ENCODE measurements around the gene EXOC4. TPM values are rescaled to one million over a fixed set of nuclear protein-coding genes. Genes with fewer than 3 reads are reported as not detected.

Gene EXOC4
- total RNA-seq, 1 donor from 2014 or later = 103 TPM

DNA sequence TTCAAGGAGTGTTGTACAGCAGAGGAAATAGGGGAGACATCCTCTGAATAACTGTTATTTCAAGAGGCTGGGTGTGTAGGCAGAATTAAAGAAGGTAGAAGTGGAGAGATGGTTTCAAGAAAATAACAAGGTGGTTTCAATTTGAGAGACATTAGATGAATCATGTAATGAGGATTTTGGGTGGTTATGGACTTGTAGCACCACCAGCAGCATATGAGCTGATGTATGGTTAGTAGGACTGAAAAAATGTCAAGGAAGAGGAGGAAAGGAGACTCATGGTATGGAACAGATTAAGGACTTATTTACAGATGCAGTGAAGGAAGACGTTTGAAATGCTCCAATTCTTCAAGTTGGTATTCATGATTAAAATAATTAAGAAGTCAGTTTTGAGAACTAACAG is 166.2 kb downstream of the EXOC4 start:
- no peak for DNase-seq (ENCODE audit: low read depth, low spot score)

- DNase-seq (ENCODE audit: low read depth, low spot score) = no peak
These were observed 170.7 kb downstream of the EXOC4 start for GRCh38 chr7:133423618-133424017.

DNA sequence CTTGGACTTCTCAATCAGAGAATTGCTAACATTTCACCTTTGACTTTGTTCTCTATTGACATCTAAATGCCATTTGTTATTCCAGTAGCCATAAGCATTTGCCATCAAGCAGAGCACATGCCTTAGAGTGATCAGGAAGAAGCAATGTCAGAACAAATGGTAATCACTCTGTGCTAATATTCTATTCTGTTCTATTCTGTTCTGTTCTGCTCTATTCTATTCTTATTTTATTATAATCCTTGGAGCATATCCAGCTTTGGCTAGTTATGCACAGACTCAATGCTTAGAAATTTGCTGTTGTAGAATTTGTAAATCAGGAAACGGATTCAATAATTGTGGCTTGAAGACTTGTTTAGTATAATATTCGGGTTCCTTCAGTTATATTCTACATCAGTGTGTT is 175.4 kb downstream of the EXOC4 start:
- no peak for DNase-seq (ENCODE audit: low read depth, low spot score)

DNA sequence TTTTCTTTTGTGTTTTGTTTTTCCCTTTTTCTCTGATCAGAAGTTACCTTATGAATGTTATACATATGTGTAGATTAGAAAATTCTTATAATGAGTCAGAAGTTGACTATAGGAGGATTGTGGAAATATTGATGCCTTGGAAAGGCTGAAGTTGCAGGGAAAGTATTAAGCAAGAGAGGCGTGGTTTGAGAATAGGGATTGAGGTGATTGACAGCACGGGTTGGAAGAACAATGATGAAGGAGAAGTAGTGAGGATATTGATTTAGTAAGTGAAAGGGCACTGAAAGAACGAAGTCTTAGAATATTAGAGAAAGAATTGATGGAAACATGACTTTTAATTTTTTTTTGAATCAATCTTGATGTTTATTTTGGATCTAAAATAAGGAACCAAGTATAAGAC is 176.0 kb downstream of the EXOC4 start:
- no peak for DNase-seq (ENCODE audit: low read depth, low spot score)

- no peak for DNase-seq (ENCODE audit: low read depth, low spot score)
These were observed 176.5 kb downstream of the EXOC4 start for GRCh38 chr7:133429371-133429770.

DNA sequence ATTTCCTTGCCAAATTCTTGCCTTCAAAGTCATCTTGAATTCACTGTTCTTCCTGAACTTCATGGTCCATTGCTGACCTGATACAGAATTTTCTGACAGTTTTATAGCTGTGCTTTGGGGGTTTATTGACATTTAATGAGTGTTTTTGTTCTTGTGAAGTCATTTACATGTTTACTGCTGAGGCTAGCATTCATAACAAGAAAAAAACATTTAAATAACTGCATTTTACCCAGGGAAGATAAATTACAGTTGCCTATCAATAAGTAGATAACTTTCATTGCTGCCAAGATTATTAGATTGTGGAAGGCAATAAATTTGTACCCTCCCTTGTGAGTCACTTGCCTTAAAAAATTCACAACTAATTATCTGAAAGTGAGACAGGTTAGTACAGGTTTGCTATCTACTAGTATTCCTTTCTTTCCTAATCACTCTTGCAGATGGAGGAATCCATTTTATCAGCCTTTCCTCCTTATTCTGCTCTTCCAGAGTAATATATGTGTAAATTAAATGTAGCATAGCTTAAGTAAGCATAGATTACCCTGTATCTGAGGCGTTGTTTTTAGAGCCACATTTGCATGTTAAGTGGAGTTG is 178.4 kb downstream of the EXOC4 start:
- DNase-seq (ENCODE audit: low read depth, low spot score) = no peak

- no peak for DNase-seq (ENCODE audit: low read depth, low spot score)
These were observed 180.4 kb downstream of the EXOC4 start for GRCh38 chr7:133433165-133433812.

DNA sequence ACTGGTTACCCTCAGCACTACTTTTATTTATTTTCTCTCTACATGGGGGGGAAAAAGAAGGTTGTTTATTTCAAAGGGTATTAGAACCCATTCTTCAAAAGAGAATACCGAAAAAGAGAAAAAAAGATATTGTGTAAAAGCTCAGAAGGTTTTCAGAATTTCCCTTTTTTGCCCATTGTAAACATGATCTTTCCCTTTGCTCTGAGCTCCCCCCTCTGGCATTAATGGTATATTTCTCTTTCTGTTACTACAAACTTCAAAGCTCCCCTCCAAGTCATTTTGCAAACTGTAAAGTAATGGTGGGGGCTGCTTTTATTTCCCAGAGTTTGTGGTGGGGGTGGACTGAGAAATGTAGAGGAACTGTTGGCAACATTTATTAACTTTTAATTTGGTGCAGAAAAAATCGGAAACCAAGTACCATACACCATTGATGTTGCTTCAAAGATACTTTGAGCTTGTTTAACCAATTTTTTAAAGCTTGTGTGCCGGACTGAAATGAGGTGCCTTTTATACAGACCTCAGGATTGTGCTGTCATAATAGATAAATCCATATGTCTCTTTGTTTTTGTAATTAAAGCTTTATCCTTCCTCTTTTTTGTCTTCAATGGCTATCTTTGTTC is 181.5 kb downstream of the EXOC4 start:
- no peak for DNase-seq (ENCODE audit: low read depth, low spot score)

- DNase-seq (ENCODE audit: low read depth, low spot score) = peak; percentile 37
These were observed 183.1 kb downstream of the EXOC4 start for GRCh38 chr7:133436014-133436428.

- DNase-seq (ENCODE audit: low read depth, low spot score) = no peak
These were observed 184.7 kb downstream of the EXOC4 start for GRCh38 chr7:133437544-133437943.

DNA sequence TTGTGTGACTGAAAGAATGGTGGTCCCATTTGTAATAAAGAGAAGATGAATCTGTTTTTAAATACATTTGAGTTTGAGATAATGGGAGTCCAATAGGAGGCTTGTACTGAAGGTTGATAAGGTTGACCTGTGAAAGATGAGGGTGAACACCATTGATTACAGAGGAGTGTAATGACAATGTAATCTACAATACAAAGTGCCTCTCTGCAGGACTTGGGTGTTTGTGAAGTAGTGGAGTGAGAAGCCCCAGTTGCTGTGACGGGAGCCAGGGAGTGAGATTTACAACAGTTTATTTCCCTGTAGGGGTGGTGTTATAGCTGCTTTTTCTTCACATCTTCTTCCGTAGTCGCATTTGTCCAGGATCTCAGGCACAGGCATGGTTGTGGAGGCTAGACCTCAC is 189.9 kb downstream of the EXOC4 start:
- no peak for DNase-seq (ENCODE audit: low read depth, low spot score)

- no peak for DNase-seq (ENCODE audit: low read depth, low spot score)
These were observed 192.7 kb downstream of the EXOC4 start for GRCh38 chr7:133445617-133446016.

DNA sequence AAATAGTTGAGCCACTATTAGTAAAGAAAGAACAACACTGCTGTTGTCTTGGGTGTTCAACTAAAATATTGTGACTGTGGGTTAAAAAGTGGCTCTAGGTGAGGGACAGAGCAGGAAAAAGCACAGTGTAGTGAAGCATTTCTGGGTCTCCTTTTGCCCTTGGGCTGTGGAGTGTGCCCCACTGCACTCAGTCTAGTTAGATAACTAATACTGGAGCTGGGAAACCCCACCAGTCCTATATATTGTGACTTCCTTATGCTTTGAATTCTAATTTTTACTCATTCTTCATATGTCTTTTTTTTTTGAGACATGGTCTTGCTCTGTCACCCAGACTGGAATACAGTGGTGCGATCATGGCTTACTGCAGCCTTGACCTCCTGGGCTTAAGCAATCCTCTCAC is 195.1 kb downstream of the EXOC4 start:
- no peak for DNase-seq (ENCODE audit: low read depth, low spot score)

- no peak for DNase-seq (ENCODE audit: low read depth, low spot score)
These were observed 199.7 kb downstream of the EXOC4 start for GRCh38 chr7:133452577-133452976.

DNA sequence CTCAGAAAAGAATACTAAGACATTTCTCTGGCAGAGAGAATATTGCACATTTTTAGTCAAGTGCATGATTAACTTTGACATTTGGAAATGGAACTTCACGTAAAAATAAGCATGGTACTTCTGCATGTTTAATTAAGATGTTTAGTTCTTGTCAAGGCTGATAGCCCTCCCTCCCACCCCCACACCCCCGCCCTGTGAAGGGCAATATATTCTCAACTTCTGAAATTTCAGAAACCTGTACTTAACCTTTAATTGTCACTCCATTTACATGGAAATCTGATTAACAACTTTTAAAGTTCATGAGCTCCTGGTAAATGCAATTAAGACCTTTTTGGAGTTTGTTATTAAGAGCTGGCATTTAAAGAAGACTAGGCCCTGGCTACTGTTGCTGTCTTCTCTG is 205.8 kb downstream of the EXOC4 start:
- no peak for DNase-seq (ENCODE audit: low read depth, low spot score)

DNA sequence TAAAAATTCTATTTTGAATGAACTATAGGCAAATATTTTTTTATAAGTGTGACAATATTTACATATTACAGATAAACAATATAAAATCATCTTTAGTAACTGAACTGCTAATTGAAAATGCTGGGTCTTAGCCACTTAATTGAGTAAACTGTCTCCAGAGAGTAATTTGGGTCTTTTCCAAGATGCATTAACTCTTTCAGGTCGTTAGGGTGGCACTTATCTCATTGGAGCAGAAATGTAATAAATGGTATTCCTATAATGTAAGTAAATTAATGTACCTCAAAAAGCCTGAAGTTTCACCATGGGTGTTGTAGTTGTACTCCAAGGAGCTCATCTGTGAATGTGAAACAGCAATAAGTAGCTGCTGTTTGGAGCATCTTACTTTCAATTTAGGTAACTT is 208.5 kb downstream of the EXOC4 start:
- DNase-seq (ENCODE audit: low read depth, low spot score) = no peak

GRCh38 chr7:133475655-133476054 is 222.8 kb downstream of the EXOC4 start:
- no peak for DNase-seq (ENCODE audit: low read depth, low spot score)

DNA sequence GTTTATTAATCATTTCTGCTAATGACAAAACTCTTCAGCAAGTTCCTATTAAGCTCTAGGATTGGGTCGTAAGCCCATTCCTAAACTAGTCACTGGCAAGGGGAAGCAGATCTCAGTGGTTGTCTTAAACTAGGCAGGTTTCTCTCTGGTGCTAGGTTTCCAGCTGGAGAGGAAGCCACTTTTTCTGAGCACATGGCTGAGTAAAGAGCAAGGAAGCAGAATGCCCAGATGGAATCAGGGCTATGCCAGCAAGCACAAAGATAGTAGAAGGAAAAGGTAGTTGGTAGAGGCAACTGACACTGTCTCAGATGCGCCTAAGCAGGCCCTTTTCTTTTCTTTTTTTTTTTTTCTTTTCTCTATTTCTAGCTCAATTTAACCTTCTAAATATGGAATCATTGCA is 224.9 kb downstream of the EXOC4 start:
- DNase-seq (ENCODE audit: low read depth, low spot score) = no peak

DNA sequence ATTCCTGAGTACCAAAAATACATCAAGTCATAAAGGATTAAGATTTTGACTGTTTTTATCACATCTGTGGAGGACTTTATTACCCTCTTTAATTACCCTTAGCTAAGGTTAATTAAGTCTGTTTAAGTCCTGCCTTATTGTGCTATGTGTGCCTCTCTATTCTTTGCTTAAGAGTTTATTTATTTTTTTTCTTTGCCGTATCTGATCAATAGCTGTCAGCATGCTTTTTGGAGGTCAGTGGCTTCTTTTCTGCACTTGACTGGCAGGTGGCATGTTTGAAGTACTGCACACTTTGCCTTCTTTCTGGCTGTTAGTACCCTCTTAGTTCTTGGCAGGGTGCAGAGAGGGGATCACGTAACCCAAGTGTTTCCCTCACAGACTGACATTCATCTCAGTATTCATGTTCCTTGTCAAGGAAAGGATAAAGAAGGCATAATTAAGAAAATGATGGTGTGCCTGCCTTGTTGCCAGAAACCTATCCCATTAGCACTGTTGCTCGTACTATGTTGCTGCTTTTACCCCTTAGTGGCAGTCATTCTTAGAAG is 225.8 kb downstream of the EXOC4 start:
- DNase-seq (ENCODE audit: low read depth, low spot score) = no peak

GRCh38 chr7:133479456-133480065 is 226.7 kb downstream of the EXOC4 start:
- no peak for DNase-seq (ENCODE audit: low read depth, low spot score)

DNA sequence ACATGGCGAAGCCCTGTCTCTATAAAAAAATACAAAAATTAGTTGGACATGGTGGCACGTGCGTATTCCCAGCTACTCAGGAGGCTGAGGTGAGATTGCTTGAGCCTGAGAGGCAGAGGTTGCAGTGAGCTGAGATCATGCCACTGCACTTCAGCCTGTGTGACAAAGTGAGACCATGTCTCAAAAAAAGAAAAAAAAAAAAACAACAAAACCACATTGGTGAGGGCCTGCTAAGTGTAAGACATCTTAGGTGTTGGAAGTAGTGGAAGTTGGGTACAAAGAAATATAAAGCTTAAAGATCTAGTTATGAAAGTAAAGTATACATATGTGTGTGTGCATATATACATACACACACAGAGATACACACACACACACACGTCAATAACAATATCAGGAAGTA is 228.0 kb downstream of the EXOC4 start:
- DNase-seq (ENCODE audit: low read depth, low spot score) = no peak

DNA sequence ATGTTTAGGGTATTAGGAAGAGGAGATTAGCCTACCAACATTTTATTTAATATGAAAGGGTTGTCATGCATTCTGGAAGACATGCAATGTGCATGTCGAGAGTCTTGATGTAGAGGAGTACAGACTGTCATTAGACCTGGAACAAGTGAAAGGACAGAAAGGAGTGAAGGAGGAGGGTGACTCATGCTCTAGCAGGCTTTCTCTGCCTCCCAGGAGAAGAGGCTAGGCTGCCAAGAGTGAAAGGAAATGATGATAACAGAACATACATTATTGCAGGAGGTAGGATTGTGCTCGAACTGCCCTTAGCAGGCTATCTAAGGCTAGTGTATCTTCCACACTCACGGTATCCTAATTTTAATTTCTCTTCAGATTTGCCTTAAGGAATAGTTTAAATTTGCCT is 228.8 kb downstream of the EXOC4 start:
- peak; percentile 32 for DNase-seq (ENCODE audit: low read depth, low spot score)
